Measurements from ENCODE around the gene SRBD1.
"Not testable (repeated sequence)": the region's sequence is repeated elsewhere in the genome, so short reads cannot be mapped to it uniquely, and the experiment has no call there.

SRBD1 gene

GRCh38 chr2:45448217-45448616 lies 162.8 kb downstream of the SRBD1 start:
- intact Hi-C loops (cut with DNase I) = no loop called here
- no peak for DNase-seq

GRCh38 chr2:45446016-45446415 lies 165.1 kb downstream of the SRBD1 start:
- intact Hi-C loops (cut with DNase I) = no loop called here
- DNase-seq = no peak

GRCh38 chr2:45445037-45445436 lies 166.0 kb downstream of the SRBD1 start:
- intact Hi-C loops (cut with DNase I) = no loop called here
- no peak for DNase-seq

- intact Hi-C loops (cut with DNase I) = no loop called here
- DNase-seq = no peak
These were observed 168.1 kb downstream of the SRBD1 start for GRCh38 chr2:45443012-45443411.

GRCh38 chr2:45442026-45442425 lies 169.0 kb downstream of the SRBD1 start:
- no peak for DNase-seq
- intact Hi-C loops (cut with DNase I) = no loop called here

GRCh38 chr2:45441571-45441970 lies 169.5 kb downstream of the SRBD1 start:
- intact Hi-C loops (cut with DNase I) = no loop called here

GRCh38 chr2:45439788-45440773 lies 171.0 kb downstream of the SRBD1 start:
- DNase-seq = no peak
- intact Hi-C loops (cut with DNase I) = no loop called here

More at GRCh38 chr2:45441571-45441970, 169.5 kb downstream of the SRBD1 start:
- no peak for DNase-seq

GRCh38 chr2:45438872-45439665 lies 172.0 kb downstream of the SRBD1 start:
- intact Hi-C loops (cut with DNase I) = no loop called here
- no peak for DNase-seq

- no peak for DNase-seq
- intact Hi-C loops (cut with DNase I) = no loop called here
These were observed 174.6 kb downstream of the SRBD1 start for GRCh38 chr2:45436456-45436855.

GRCh38 chr2:45435316-45435715 lies 175.8 kb downstream of the SRBD1 start:
- intact Hi-C loops (cut with DNase I) = no loop called here
- no peak for DNase-seq

- no peak for DNase-seq
- intact Hi-C loops (cut with DNase I) = no loop called here
These were observed 177.7 kb downstream of the SRBD1 start for GRCh38 chr2:45433363-45433762.

GRCh38 chr2:45432406-45432805 lies 178.7 kb downstream of the SRBD1 start:
- DNase-seq = no peak
- intact Hi-C loops (cut with DNase I) = no loop called here

GRCh38 chr2:45426025-45426424 lies 185.0 kb downstream of the SRBD1 start:
- not testable (repeated sequence) for DNase-seq

GRCh38 chr2:45422921-45423320 lies 188.1 kb downstream of the SRBD1 start:
- intact Hi-C loops (cut with DNase I) = no loop called here
- no peak for DNase-seq

More at GRCh38 chr2:45426025-45426424, 185.0 kb downstream of the SRBD1 start:
- intact Hi-C loops (cut with DNase I) = not testable (repeated sequence)

- DNase-seq = no peak
- intact Hi-C loops (cut with DNase I) = no loop called here
These were observed 192.5 kb downstream of the SRBD1 start for GRCh38 chr2:45418532-45418931.

- intact Hi-C loops (cut with DNase I) = no loop called here
- DNase-seq = no peak
These were observed 195.4 kb downstream of the SRBD1 start for GRCh38 chr2:45415534-45416123.

- DNase-seq = no peak
These were observed 198.2 kb downstream of the SRBD1 start for GRCh38 chr2:45412754-45413379.

GRCh38 chr2:45409677-45410076 lies 201.4 kb downstream of the SRBD1 start:
- no peak for DNase-seq
- intact Hi-C loops (cut with DNase I) = no loop called here

More at GRCh38 chr2:45412754-45413379, 198.2 kb downstream of the SRBD1 start:
- intact Hi-C loops (cut with DNase I) = no loop called here

GRCh38 chr2:45406621-45407020 lies 204.4 kb downstream of the SRBD1 start:
- intact Hi-C loops (cut with DNase I) = no loop called here
- no peak for DNase-seq
